WTC11 (cell line): ENCODE results near the gene CLCN7. TPM values are rescaled to one million over a fixed set of nuclear protein-coding genes. Genes with fewer than 3 reads are reported as not detected.
A peak's percentile ranks its signal among the peaks of the same experiment; 100 is the strongest.

ENCODE experiments used
- ATAC-seq: fragments of 200-7000 bp; cut with Tn5 transposase; 2 replicates; pipeline ENCODE4 v1.10.0; 2021; ENCODE audit warnings: mild to moderate bottlenecking, moderate library complexity
- CTCF ChIA-PET: fragments of 300-600 bp; sonication (Branson Sonifier 250); formaldehyde crosslinking; loops from one replicate; lab custom pipeline; 2021; ENCODE audit warnings: antibody characterized with exemption; lab: Charles Lee
- POLR2A ChIA-PET: fragments of 350-600 bp; sonication (Branson Sonifier 250); formaldehyde crosslinking; loops from one replicate; lab custom pipeline; 2021; ENCODE audit warnings: antibody characterized with exemption; lab: Charles Lee
- DNase-seq: peaks from one replicate; pipeline ENCODE4 v3.0.0; 2021; ENCODE audit warnings: low spot score
- H3K27ac Mint-ChIP-seq: 2 replicates; pipeline ENCODE4 v1.8.0; 2021; ENCODE audit warnings: mixed read lengths
- H3K27me3 Mint-ChIP-seq: 2 replicates; pipeline ENCODE4 v1.8.0; 2021; ENCODE audit warnings: low read depth, mild to moderate bottlenecking, moderate library complexity, mixed read lengths
- H3K36me3 Mint-ChIP-seq: 2 replicates; pipeline ENCODE4 v1.8.0; 2021; ENCODE audit warnings: mixed read lengths
- H3K4me1 Mint-ChIP-seq: 2 replicates; pipeline ENCODE4 v1.8.0; 2022; ENCODE audit warnings: mixed read lengths
- H3K4me3 Mint-ChIP-seq: 2 replicates; pipeline ENCODE4 v1.8.0; 2021; ENCODE audit warnings: mild to moderate bottlenecking, moderate library complexity, mixed read lengths
- H3K9me3 Mint-ChIP-seq: 2 replicates; pipeline ENCODE4 v1.8.0; 2021; ENCODE audit warnings: mixed read lengths
- ATF6 ChIP-seq: sonication (generic); formaldehyde crosslinking; IDR thresholded peaks from 2 replicates; pipeline ENCODE4 v1.8.1; 2023; ENCODE audit warnings: mild to moderate bottlenecking, missing genetic modification reagents
- FOXK1 ChIP-seq: sonication (generic); formaldehyde crosslinking; IDR thresholded peaks from 2 replicates; pipeline ENCODE4 v1.8.0; 2022; ENCODE audit warnings: mild to moderate bottlenecking, moderate library complexity, missing genetic modification reagents
- HMGA2 ChIP-seq: fragments of 250-450 bp; sonication (Bioruptor Pico); IDR thresholded peaks from 2 replicates; pipeline ENCODE4 v1.4.0; 2021; ENCODE audit warnings: mild to moderate bottlenecking, moderate library complexity
- NR1H2 ChIP-seq: sonication (generic); formaldehyde crosslinking; IDR thresholded peaks from 2 replicates; pipeline ENCODE4 v1.9.0; 2021; ENCODE audit warnings: mild to moderate bottlenecking, moderate library complexity, missing genetic modification reagents
- OVOL2 ChIP-seq: fragments of 250-450 bp; sonication (Bioruptor Pico); IDR thresholded peaks from 2 replicates; pipeline ENCODE4 v1.9.0; 2021; ENCODE audit warnings: mild to moderate bottlenecking, borderline replicate concordance
- RELA ChIP-seq: sonication (generic); formaldehyde crosslinking; IDR thresholded peaks from 2 replicates; pipeline ENCODE4 v1.8.1; 2022; ENCODE audit warnings: missing genetic modification reagents, mild to moderate bottlenecking, borderline replicate concordance
- RORB ChIP-seq: fragments of 250-450 bp; sonication (Bioruptor Pico); IDR thresholded peaks from 2 replicates; pipeline ENCODE4 v1.9.0; 2021; ENCODE audit warnings: mild to moderate bottlenecking
- SMAD4 ChIP-seq: sonication (generic); formaldehyde crosslinking; IDR thresholded peaks from 2 replicates; pipeline ENCODE4 v1.8.0; 2022; ENCODE audit warnings: mild to moderate bottlenecking, missing genetic modification reagents
- SP1 ChIP-seq: sonication (generic); formaldehyde crosslinking; conservative IDR thresholded peaks from 2 replicates; pipeline ENCODE4 v1.8.1; 2022; ENCODE audit warnings: missing genetic modification reagents
- TEAD4 ChIP-seq: sonication (generic); formaldehyde crosslinking; IDR thresholded peaks from 2 replicates; pipeline ENCODE4 v1.8.0; 2022; ENCODE audit warnings: mild to moderate bottlenecking, missing genetic modification reagents
- ZNF121 ChIP-seq: sonication (generic); formaldehyde crosslinking; IDR thresholded peaks from 2 replicates; pipeline ENCODE4 v1.8.0; 2023; ENCODE audit warnings: missing genetic modification reagents
- ZNF317 ChIP-seq: sonication (generic); formaldehyde crosslinking; IDR thresholded peaks from 2 replicates; pipeline ENCODE4 v1.8.1; 2023; ENCODE audit warnings: low read depth, mild to moderate bottlenecking, moderate library complexity, missing genetic modification reagents, borderline replicate concordance
- ZNF512 ChIP-seq: sonication (generic); formaldehyde crosslinking; IDR thresholded peaks from 2 replicates; pipeline ENCODE4 v1.8.1; 2022; ENCODE audit warnings: missing genetic modification reagents, borderline replicate concordance
- total RNA-seq: library from RNA; stranded (reverse); gene quantifications from 3 replicates; pipeline ENCODE4 v1.2.3, GENCODE V29; 2021
- TF ChIP-seq, protein P1 (sequence below): sonication (generic); formaldehyde crosslinking; IDR thresholded peaks from 2 replicates; pipeline ENCODE4 v1.8.0; 2022; ENCODE audit warnings: mild to moderate bottlenecking, missing genetic modification reagents
- TF ChIP-seq, protein P2 (sequence below): sonication (generic); formaldehyde crosslinking; IDR thresholded peaks from 2 replicates; pipeline ENCODE4 v1.8.1; 2023; ENCODE audit warnings: mild to moderate bottlenecking, moderate library complexity, missing genetic modification reagents
- TF ChIP-seq, protein P3 (sequence below): fragments of 250-450 bp; sonication (Bioruptor Pico); IDR thresholded peaks from 2 replicates; pipeline ENCODE4 v1.9.0; 2021; ENCODE audit warnings: mild to moderate bottlenecking, borderline replicate concordance
- TF ChIP-seq, protein P4 (sequence below): sonication (generic); formaldehyde crosslinking; IDR thresholded peaks from 2 replicates; pipeline ENCODE4 v1.8.1; 2022; ENCODE audit warnings: low read depth, mild to moderate bottlenecking, moderate library complexity, missing genetic modification reagents, borderline replicate concordance

Gene CLCN7
- total RNA-seq, 1 experiment from 2014 or later, result 94.1 TPM

GRCh38 chr16:1427473-1428461 is 47.1 kb downstream of the CLCN7 start (continued):
- TF ChIP-seq ZNF512 (CRISPR knock-in tag) (no peak), ZNF121 (CRISPR knock-in tag) (no peak), SMAD4 (no peak)

DNA sequence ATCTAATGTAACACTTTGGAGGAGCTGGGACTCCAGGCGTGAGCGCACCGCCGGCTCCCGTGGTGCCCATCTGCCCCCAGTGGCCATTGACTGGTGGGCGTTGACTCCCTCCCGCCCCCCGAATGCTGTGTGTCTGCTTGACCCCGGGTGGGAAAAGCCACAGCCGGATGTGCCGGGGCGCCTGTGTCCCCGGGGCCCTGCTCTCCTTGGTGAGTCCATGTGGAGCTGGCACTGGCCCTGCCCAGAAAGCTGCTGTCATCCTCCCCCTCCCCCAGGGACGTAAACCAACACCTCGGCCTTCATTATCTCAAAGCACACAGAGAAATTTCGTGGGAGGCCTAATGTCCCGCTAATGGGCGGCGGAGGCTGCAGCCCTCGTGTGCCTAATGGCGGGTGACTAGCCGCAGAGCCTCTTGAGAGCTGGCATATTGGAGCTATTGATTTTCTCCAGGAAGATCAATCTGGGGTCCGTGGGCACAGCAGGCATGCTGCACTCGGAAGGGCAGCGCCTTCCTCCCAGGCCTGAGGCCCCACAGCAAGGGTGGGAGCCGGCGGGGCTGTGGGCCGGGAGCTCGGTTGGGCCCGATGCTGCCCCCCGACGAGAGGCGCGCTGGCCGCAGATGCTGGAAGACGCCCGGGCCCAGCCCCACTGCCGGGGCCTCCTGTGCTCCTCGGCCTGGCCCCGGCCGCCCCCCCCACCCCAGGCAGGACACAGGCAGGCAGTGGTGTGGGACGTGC is 47.9 kb downstream of the CLCN7 start:
- Mint-ChIP-seq H3K4me3 (no peak overlapping the region), H3K27ac (no peak overlapping the region), H3K27me3 (no peaks in the 10 kb centered on the region), H3K4me1 (no peaks in the 10 kb centered on the region), H3K36me3 (no peaks in the 10 kb centered on the region), H3K9me3 (no peaks in the 10 kb centered on the region)
- ChIA-PET CTCF (interaction anchor here (1.0 to 2.0 kb wide), 4 partner anchors 17 to 297 kb away, joined by 3 to 10 read pairs (median 4); partner anchors contain the start of gene CCDC154), POLR2A (no interaction called here)
- TF ChIP-seq HMGA2 (CRISPR knock-in tag), result no peak
- TF ChIP-seq NR1H2 (CRISPR knock-in tag), result no peak
- no peak for TF ChIP-seq FOXK1 (CRISPR knock-in tag)
- no peak for TF ChIP-seq SP1 (CRISPR knock-in tag)
- no peak for TF ChIP-seq RORB
- no peak for TF ChIP-seq OVOL2 (CRISPR knock-in tag)
- TF ChIP-seq TEAD4 (CRISPR knock-in tag), result no peak
- TF ChIP-seq ATF6 (CRISPR knock-in tag), result no peak
- TF ChIP-seq, protein P1, sequence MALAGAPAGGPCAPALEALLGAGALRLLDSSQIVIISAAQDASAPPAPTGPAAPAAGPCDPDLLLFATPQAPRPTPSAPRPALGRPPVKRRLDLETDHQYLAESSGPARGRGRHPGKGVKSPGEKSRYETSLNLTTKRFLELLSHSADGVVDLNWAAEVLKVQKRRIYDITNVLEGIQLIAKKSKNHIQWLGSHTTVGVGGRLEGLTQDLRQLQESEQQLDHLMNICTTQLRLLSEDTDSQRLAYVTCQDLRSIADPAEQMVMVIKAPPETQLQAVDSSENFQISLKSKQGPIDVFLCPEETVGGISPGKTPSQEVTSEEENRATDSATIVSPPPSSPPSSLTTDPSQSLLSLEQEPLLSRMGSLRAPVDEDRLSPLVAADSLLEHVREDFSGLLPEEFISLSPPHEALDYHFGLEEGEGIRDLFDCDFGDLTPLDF, result no peak
- ATAC-seq, result peak; percentile 13
- DNase-seq, result no peak

- Mint-ChIP-seq H3K27ac (no peak overlapping the region), H3K36me3 (no peaks in the 10 kb centered on the region), H3K9me3 (no peaks in the 10 kb centered on the region), H3K4me3 (no peak overlapping the region), H3K27me3 (no peaks in the 10 kb centered on the region), H3K4me1 (no peaks in the 10 kb centered on the region)
- TF ChIP-seq, protein P2, sequence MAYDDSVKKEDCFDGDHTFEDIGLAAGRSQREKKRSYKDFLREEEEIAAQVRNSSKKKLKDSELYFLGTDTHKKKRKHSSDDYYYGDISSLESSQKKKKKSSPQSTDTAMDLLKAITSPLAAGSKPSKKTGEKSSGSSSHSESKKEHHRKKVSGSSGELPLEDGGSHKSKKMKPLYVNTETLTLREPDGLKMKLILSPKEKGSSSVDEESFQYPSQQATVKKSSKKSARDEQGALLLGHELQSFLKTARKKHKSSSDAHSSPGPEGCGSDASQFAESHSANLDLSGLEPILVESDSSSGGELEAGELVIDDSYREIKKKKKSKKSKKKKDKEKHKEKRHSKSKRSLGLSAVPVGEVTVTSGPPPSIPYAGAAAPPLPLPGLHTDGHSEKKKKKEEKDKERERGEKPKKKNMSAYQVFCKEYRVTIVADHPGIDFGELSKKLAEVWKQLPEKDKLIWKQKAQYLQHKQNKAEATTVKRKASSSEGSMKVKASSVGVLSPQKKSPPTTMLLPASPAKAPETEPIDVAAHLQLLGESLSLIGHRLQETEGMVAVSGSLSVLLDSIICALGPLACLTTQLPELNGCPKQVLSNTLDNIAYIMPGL (CRISPR knock-in tag), result no peak
- TF ChIP-seq, protein P3, sequence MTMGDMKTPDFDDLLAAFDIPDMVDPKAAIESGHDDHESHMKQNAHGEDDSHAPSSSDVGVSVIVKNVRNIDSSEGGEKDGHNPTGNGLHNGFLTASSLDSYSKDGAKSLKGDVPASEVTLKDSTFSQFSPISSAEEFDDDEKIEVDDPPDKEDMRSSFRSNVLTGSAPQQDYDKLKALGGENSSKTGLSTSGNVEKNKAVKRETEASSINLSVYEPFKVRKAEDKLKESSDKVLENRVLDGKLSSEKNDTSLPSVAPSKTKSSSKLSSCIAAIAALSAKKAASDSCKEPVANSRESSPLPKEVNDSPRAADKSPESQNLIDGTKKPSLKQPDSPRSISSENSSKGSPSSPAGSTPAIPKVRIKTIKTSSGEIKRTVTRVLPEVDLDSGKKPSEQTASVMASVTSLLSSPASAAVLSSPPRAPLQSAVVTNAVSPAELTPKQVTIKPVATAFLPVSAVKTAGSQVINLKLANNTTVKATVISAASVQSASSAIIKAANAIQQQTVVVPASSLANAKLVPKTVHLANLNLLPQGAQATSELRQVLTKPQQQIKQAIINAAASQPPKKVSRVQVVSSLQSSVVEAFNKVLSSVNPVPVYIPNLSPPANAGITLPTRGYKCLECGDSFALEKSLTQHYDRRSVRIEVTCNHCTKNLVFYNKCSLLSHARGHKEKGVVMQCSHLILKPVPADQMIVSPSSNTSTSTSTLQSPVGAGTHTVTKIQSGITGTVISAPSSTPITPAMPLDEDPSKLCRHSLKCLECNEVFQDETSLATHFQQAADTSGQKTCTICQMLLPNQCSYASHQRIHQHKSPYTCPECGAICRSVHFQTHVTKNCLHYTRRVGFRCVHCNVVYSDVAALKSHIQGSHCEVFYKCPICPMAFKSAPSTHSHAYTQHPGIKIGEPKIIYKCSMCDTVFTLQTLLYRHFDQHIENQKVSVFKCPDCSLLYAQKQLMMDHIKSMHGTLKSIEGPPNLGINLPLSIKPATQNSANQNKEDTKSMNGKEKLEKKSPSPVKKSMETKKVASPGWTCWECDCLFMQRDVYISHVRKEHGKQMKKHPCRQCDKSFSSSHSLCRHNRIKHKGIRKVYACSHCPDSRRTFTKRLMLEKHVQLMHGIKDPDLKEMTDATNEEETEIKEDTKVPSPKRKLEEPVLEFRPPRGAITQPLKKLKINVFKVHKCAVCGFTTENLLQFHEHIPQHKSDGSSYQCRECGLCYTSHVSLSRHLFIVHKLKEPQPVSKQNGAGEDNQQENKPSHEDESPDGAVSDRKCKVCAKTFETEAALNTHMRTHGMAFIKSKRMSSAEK (CRISPR knock-in tag), result no peak
- no peak for TF ChIP-seq SMAD4
- TF ChIP-seq ZNF317 (CRISPR knock-in tag), result no peak
- TF ChIP-seq, protein P4, sequence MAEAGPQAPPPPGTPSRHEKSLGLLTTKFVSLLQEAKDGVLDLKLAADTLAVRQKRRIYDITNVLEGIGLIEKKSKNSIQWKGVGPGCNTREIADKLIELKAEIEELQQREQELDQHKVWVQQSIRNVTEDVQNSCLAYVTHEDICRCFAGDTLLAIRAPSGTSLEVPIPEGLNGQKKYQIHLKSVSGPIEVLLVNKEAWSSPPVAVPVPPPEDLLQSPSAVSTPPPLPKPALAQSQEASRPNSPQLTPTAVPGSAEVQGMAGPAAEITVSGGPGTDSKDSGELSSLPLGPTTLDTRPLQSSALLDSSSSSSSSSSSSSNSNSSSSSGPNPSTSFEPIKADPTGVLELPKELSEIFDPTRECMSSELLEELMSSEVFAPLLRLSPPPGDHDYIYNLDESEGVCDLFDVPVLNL (CRISPR knock-in tag), result no peak
- TF ChIP-seq RELA (CRISPR knock-in tag), result no peak
- ATAC-seq, result no peak
- ChIA-PET CTCF (no interaction called here), POLR2A (no interaction called here)
- DNase-seq, result no peak
These were observed 49.0 kb downstream of the CLCN7 start for GRCh38 chr16:1425616-1426370.
